GM19397 (cell line): ENCODE measurements around the gene HSPA4L.
A peak's percentile ranks its signal among the peaks of the same experiment; 100 is the strongest.

ENCODE experiments used
- ATAC-seq: cut with Tn5 transposase; IDR thresholded peaks from one replicate; pipeline ENCODE4 v1.9.1; 2021; ENCODE audit warnings: mild to moderate bottlenecking, moderate library complexity; ENCODE audit not compliant: unreplicated experiment

Gene HSPA4L

DNA sequence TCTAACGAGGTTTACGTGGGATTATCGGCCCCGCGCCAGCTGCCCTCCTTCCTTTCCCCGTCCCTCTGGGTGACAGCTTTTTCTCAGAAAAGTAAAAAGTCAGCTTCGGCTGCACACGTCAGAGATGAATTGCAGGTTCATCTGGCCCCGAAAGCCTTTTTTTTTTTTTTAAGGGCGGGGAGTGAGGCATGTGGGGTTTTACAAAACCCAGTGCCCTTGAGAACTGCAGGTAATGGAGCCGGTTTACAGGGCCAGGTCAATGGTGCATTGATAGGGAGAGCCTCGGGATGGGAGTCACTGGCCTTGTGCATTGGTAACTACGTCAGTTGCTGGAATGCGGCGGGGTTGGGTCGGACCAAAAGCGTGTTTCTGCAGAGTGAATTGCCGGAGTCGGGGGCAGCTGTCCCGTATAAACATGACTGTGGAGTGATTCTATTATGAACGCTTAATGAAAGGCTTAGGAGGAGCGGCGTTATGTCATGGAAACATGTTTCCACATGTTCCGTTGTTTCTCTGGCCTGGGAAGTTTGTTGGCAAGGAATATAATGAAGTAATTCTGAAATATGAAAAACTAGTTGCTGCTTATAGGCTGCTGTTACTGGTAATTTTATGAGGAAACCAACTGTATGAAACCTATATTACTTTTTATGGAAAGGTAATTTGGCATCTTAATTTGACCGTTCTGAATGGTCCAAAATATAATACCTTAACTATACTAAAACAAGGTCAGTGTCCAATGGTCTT, 1.1 kb downstream of the HSPA4L start:
- ATAC-seq: no peak

GRCh38 chr4:127783955-127784770, 2.0 kb downstream of the HSPA4L start:
- ATAC-seq: no peak

DNA sequence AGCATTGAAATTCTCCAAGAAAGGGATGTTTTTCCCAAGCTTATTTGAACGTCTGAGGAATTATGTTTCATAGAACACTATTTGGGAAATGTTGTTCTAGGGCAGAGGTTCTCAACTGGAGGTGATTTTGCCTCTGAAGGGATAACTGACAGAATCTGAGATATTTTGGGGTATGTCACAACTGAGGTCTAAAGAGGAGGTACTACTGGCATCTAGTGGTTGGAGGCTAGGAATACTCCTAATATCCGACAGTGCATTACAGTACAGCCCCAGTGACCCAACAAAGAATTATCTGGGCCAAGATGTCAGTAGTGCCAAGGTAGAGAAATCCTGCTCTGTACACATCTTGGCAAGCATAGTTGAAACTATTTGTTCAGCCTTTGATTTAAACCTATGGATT, 6.4 kb downstream of the HSPA4L start:
- ATAC-seq: no peak

- ATAC-seq: no peak
These were observed 9.3 kb downstream of the HSPA4L start for GRCh38 chr4:127791391-127791790.

GRCh38 chr4:127793528-127793927, 11.4 kb downstream of the HSPA4L start:
- ATAC-seq: no peak

GRCh38 chr4:127799711-127800110, 17.6 kb downstream of the HSPA4L start:
- ATAC-seq: no peak

GRCh38 chr4:127809173-127809800, 27.2 kb downstream of the HSPA4L start:
- ATAC-seq: no peak

DNA sequence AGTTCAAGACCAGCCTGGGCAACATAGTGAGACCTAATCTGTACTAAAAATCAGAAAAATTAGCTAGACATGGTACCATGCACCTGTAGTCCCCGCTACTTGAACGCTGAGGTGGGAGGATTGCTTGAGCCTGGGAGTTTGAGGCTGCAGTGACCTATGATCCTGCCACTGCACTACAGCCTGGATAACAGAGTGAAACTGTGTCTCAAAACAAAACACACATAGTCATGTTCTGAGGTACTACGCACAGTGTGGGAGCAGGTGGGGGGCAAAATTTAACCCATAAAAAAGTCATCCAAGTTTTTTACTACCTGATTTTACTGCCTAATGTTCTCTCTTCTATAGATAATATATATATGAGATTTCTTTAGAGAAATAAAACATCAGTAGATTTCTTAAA, 28.4 kb downstream of the HSPA4L start:
- no peak for ATAC-seq

GRCh38 chr4:127822430-127822829, 40.3 kb downstream of the HSPA4L start:
- no peak for ATAC-seq

- no peak for ATAC-seq
These were observed 46.0 kb downstream of the HSPA4L start for GRCh38 chr4:127828121-127828520.

DNA sequence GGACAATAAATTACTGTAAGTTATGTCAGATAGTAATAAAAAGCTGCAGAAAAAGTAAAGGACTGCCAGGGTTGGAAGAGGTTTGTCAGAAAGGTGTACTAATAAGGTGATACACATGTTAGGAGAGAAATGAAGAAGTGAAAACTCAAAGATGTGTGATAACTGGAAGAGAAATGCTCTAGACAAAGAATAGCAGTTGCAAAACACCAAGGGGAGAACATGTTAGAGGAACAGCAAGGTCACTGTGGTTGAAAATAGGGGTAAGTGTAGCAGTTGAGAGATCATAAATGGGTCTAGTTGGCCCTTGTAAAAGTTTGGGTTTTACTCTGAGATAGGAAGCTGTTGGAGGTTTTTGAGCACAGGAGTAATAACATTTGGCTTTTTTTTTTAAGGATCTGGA, 46.9 kb downstream of the HSPA4L start:
- peak; percentile 67 for ATAC-seq

GRCh38 chr4:127832585-127832984, 50.5 kb downstream of the HSPA4L start:
- peak; percentile 51 for ATAC-seq

DNA sequence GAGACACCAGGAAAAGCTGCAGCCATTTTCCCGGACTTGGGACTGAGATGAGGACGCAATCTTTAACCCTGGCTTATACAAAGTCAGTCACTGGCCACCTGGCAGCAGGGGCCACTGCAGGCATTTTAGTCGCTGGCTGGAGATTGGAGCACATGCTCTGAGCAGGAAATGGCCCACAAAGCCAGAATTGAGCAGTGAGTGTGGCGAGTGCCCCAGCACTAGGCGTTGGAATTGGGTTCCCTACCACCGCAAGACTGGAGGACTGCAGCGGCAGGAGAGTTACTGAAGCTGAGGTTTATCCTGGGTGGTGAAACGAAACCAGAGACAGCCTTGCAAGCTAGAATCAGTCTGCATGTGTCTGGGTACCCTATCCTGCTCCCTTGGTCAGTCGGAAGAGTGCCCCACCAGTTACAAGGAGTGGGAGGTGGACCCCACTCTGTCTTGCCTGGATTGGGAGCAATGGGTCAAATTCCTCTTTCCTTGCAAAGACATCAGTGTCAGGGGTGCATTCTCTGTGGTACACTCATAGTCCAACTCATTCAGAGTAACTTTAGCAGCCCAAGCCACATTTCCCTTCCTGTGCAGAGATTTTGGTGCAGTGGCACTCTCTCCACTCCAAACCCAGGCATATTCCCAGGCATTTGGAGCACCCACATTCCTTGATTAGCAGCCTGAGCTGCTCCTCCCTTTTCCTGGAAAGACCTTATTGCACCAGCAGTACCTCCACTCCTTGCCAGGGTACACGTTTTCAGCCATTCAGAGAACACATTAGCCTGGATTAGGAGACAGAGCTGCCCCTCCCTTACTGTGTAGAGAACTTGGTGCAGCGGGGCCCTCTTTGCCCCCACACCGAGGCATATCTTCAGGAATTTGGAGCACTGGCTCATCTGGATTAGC, 61.8 kb downstream of the HSPA4L start:
- ATAC-seq: no peak

- ATAC-seq: no peak
These were observed 62.5 kb downstream of the HSPA4L start for GRCh38 chr4:127844601-127845116.

- ATAC-seq: no peak
These were observed 63.9 kb downstream of the HSPA4L start for GRCh38 chr4:127846061-127846460.

GRCh38 chr4:127846765-127847164, 64.6 kb downstream of the HSPA4L start:
- no peak for ATAC-seq

DNA sequence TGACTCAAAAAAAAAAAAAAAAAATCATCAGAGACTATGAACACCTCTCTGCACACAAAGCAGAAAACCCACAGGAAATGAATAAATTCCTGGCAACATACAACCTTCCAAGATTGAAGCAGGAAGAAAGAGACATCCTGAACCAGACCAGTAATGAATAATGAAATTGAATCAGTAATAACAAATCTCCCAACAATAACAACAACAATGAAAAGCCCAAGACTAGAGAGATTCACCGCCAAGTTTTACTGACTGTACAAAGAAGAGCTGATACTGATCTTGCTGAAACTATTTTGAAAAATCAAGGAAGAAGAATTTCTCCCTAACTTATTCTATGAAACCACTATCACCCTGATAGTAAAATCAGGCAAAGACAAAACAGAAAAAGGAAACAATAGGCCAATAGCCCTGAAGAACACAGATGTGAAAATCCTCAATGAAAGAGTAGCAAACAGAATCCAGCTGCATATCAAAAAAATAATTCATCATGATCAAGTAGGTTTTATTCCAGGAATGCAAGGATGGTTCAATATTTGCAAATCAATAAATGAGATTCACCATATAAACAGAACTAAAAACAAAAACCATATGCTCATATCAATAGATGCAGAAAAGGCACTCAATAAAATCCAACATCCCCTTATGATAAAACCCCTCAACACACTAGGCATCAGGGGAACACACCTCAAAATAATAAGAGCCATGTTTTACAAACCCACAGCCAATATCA, 67.5 kb downstream of the HSPA4L start:
- ATAC-seq: no peak

DNA sequence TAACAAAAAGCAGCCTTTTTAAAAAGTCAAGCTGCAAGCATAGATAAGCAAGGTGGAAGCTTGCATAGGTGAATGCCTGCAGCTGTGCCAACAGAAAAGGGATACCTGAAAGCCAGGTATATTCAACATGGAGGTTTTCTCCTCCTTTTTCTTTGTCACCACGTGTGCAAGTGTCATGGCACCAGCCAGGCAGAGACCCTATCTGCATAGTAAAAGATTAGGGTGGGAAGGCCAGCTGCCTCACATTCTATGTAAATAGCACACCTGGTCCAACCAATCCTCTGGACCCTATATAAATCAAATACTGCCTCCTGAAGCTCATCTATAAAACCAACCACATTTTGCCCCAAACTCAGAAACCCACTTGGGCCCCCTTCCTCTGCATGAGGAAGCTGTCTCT, 70.5 kb downstream of the HSPA4L start:
- ATAC-seq: no peak

- ATAC-seq: peak; percentile 5
These were observed 74.2 kb downstream of the HSPA4L start for GRCh38 chr4:127856196-127856812.
